B cell (primary cell): ENCODE measurements around the gene TNFRSF1B. TPM values are rescaled to one million over a fixed set of nuclear protein-coding genes. Genes with fewer than 3 reads are reported as not detected.

Experiments used
- ATAC-seq: fragments of 200-7000 bp; cut with Tn5 transposase; one replicate; pipeline ENCODE4 v1.10.0; 2021; ENCODE audit warnings: low read depth, mild to moderate bottlenecking, moderate number of reproducible peaks, moderate library complexity
- CTCF ChIA-PET: fragments of 350-600 bp; sonication (Branson Sonifier 250); formaldehyde crosslinking; loops from one replicate; lab custom pipeline; 2021; ENCODE audit warnings: antibody characterized with exemption, inconsistent platforms; lab: Charles Lee
- POLR2A ChIA-PET: fragments of 350-600 bp; sonication (Branson Sonifier 250); formaldehyde crosslinking; loops from one replicate; lab custom pipeline; 2021; ENCODE audit warnings: antibody characterized with exemption; lab: Charles Lee
- DNase-seq: peaks from one replicate; pipeline ENCODE4 v3.0.0; 2013
- H2AFZ ChIP-seq: 2 replicates; pipeline ENCODE4 v1.6.1; 2012; ENCODE audit warnings: mild to moderate bottlenecking, low read depth, low read length; ENCODE audit not compliant: insufficient read depth, poor library complexity, severe bottlenecking
- H3K27ac ChIP-seq, 2 donors: 1 replicate in 1 of 2; 2 replicates in 1 of 2; pipeline ENCODE4 v1.5.1; 2012 to 2013; ENCODE audit warnings: low read length in 2 of 2, mild to moderate bottlenecking in 2 of 2, moderate library complexity in 1 of 2
- H3K27me3 ChIP-seq, 4 experiments: fragments of 200-600 bp in 1 of 4; sonication (generic) in 1 of 4; replicated peaks in 1 of 4; 1 replicate in 2 of 4; 2 replicates in 2 of 4; pipeline versions ENCODE4 v1.6.1 to v1.7.0; 2013 to 2016; ENCODE audit warnings: low read length in 3 of 4, mild to moderate bottlenecking in 2 of 4, mixed read lengths in 1 of 4, moderate library complexity in 1 of 4; ENCODE audit not compliant: insufficient read depth in 4 of 4, control insufficient read depth in 3 of 4; ENCODE audit errors: control extremely low read depth in 1 of 4
- H3K36me3 ChIP-seq, 2 experiments: replicated peaks in 1 of 2; 1 replicate in 1 of 2; 2 replicates in 1 of 2; pipeline versions ENCODE4 v1.6.1 to v1.7.1; 2013; ENCODE audit warnings: low read length in 1 of 2; ENCODE audit not compliant: insufficient read depth in 2 of 2, control insufficient read depth in 1 of 2; ENCODE audit errors: control extremely low read depth in 1 of 2, extremely low read depth in 1 of 2
- H3K4me1 ChIP-seq, 2 donors: fragments of 200-600 bp in 1 of 2; sonication (generic) in 1 of 2; 1 replicate in 1 of 2; 2 replicates in 1 of 2; pipeline versions ENCODE4 v1.5.1 to v1.6.1; 2013 to 2017; ENCODE audit warnings: low read length in 2 of 2; ENCODE audit not compliant: control insufficient read depth in 2 of 2, insufficient read depth in 2 of 2
- H3K4me2 ChIP-seq: replicated peaks from 2 replicates; pipeline ENCODE3; 2012; ENCODE audit warnings: mild to moderate bottlenecking, low read depth, low read length; ENCODE audit not compliant: poor library complexity, severe bottlenecking
- H3K4me3 ChIP-seq, 5 experiments: fragments of 200-600 bp in 1 of 5; sonication (generic) in 1 of 5; 1 replicate in 3 of 5; 2 replicates in 2 of 5; pipeline versions ENCODE4 v1.5.1 to v1.7.0; 2011 to 2016; ENCODE audit warnings: low read length in 4 of 5, mild to moderate bottlenecking in 4 of 5, low read depth in 2 of 5, control low read depth in 1 of 5, moderate library complexity in 1 of 5; ENCODE audit not compliant: insufficient read depth in 1 of 5; ENCODE audit errors: control extremely low read depth in 1 of 5, extremely low read depth in 1 of 5
- H3K79me2 ChIP-seq: fragments of 200-600 bp; sonication (generic); one replicate; pipeline ENCODE4 v1.6.0; 2016; ENCODE audit warnings: low read length; ENCODE audit not compliant: control insufficient read depth, insufficient read depth
- H3K9ac ChIP-seq: fragments of 200-600 bp; sonication (generic); 2 replicates; pipeline ENCODE4 v1.6.1; 2017; ENCODE audit warnings: mild to moderate bottlenecking, low read length, moderate library complexity
- H3K9me3 ChIP-seq, 3 donors: one replicate each; pipeline versions ENCODE4 v1.6.1 to v1.7.1; 2013; ENCODE audit warnings: low read length in 2 of 3; ENCODE audit not compliant: control insufficient read depth in 2 of 3, insufficient read depth in 1 of 3; ENCODE audit errors: control extremely low read depth in 1 of 3
- H4K20me1 ChIP-seq: 2 replicates; pipeline ENCODE4 v1.6.0; 2012; ENCODE audit warnings: mild to moderate bottlenecking, low read length; ENCODE audit not compliant: insufficient read depth, control insufficient read depth, poor library complexity, severe bottlenecking
- H3K27ac Mint-ChIP-seq: one replicate; pipeline ENCODE4 v1.8.0; 2021; ENCODE audit warnings: mixed read lengths
- H3K27me3 Mint-ChIP-seq: one replicate; pipeline ENCODE4 v1.8.0; 2021; ENCODE audit warnings: mixed read lengths
- H3K4me1 Mint-ChIP-seq: one replicate; pipeline ENCODE4 v1.8.0; 2021; ENCODE audit warnings: mixed read lengths
- H3K4me3 Mint-ChIP-seq: one replicate; pipeline ENCODE4 v1.8.0; 2021; ENCODE audit warnings: mixed read lengths
- H3K9me3 Mint-ChIP-seq: one replicate; pipeline ENCODE4 v1.8.0; 2022; ENCODE audit warnings: mixed read lengths; ENCODE audit not compliant: insufficient read depth
- EZH2 ChIP-seq: IDR thresholded peaks from 2 replicates; pipeline ENCODE4 v1.6.1; 2012; ENCODE audit warnings: borderline replicate concordance, low read depth, mild to moderate bottlenecking, moderate library complexity, low read length; ENCODE audit not compliant: insufficient read depth, poor library complexity, severe bottlenecking
- WGBS: methylation state at CpG from one replicate; pipeline ENCODE4 v1.1.5; 2013; ENCODE audit warnings: missing lambda C conversion rate; ENCODE audit not compliant: insufficient coverage; 5-methylcytosine and 5-hydroxymethylcytosine counted together
- intact Hi-C: fragments of 100-400 bp; cut with micrococcal nuclease; formaldehyde crosslinking; loops from one replicate; pipeline ENCODE4 v1.10.0; 2022
- polyA plus RNA-seq: library from polyadenylated mRNA; depleted of rRNA; stranded (reverse); fragments of >200 nt; gene quantifications from 2 replicates; pipeline ENCODE4 v1.2.3, GENCODE V29; 2012
- total RNA-seq, 2 donors: library from RNA; stranded (reverse); fragments of 120-200 nt in 1 of 2; gene quantifications; 1 replicate in 1 of 2; 2 replicates in 1 of 2; pipeline versions ENCODE4 v1.2.3 to v1.2.4, GENCODE V29; 2013 to 2022
- TF ChIP-seq, protein P1 (sequence below): fragments of 200-600 bp; IDR thresholded peaks from one replicate; pipeline ENCODE4 v1.8.0; 2022; ENCODE audit warnings: antibody characterized with exemption, mild to moderate bottlenecking

The TNFRSF1B gene
- total and polyA plus RNA-seq, 2 donors (not counting 1 experiment from before 2014, with no cell fraction given) = 37.7 to 99.4 TPM

DNA sequence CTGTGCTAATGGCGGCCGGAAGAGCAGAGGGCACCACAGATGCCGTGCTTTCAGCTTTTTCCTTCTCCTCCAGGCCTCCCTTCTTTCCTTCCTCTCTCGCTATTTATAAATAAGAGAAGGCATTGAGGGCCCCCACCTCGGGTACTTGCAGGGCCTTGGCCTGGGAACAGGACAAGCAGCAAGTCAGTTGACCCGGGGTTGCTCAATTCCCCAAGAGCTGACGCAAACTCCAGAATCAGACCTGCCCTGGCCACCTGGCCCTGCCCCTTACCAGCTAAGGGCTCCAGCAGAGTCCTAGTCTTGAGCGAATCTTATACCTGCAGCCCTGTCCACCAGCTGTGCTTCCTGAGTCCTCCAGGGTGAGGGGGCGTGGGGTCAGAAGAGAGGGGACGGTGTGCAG is 13.5 kb downstream of the TNFRSF1B start:
- no peaks in the 10 kb centered on the region for H3K27me3 Mint-ChIP-seq
- intact Hi-C loops = loop anchor here (5.0 kb wide), 1 partner anchor 38 kb away; no protein-coding TSS in a partner anchor
- Histone ChIP-seq H4K20me1 (peaks cover 84% of the 10 kb centered on the region), H3K36me3 (peaks cover 0 to 36% of the 10 kb centered on the region in 2 experiments), H3K27ac (no peak overlapping the region), H3K4me2 (no peak overlapping the region), H2AFZ (no peak overlapping the region), H3K4me3 (no peak overlapping the region), H3K9me3 (no peaks in the 10 kb centered on the region), H3K79me2 (peaks cover 89% of the 10 kb centered on the region), H3K27me3 (no peaks in the 10 kb centered on the region), H3K4me1 (peaks cover 42 to 80% of the 10 kb centered on the region in 2 donors), H3K9ac (no peak overlapping the region)
- 61% methylated on average over 10 of the region's 10 CpGs for WGBS
- H3K4me1 Mint-ChIP-seq = peaks cover 73% of the 10 kb centered on the region
- TF ChIP-seq, protein P1, sequence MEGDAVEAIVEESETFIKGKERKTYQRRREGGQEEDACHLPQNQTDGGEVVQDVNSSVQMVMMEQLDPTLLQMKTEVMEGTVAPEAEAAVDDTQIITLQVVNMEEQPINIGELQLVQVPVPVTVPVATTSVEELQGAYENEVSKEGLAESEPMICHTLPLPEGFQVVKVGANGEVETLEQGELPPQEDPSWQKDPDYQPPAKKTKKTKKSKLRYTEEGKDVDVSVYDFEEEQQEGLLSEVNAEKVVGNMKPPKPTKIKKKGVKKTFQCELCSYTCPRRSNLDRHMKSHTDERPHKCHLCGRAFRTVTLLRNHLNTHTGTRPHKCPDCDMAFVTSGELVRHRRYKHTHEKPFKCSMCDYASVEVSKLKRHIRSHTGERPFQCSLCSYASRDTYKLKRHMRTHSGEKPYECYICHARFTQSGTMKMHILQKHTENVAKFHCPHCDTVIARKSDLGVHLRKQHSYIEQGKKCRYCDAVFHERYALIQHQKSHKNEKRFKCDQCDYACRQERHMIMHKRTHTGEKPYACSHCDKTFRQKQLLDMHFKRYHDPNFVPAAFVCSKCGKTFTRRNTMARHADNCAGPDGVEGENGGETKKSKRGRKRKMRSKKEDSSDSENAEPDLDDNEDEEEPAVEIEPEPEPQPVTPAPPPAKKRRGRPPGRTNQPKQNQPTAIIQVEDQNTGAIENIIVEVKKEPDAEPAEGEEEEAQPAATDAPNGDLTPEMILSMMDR = no peak
- TF ChIP-seq EZH2 = no peak
- H3K9me3 Mint-ChIP-seq = no peaks in the 10 kb centered on the region
- H3K27ac Mint-ChIP-seq = no peak overlapping the region
- no peak for DNase-seq
- CTCF ChIA-PET = interaction anchor here (8.4 kb wide), 1 partner anchor 55 kb away, joined by 48 read pairs; no protein-coding TSS in a partner anchor
- POLR2A ChIA-PET = interaction anchor here (1.0 to 1.2 kb wide), 2 partner anchors 32 to 46 kb away, joined by 3 to 4 read pairs; no protein-coding TSS in a partner anchor
- ATAC-seq = no peak
- H3K4me3 Mint-ChIP-seq = no peak overlapping the region

DNA sequence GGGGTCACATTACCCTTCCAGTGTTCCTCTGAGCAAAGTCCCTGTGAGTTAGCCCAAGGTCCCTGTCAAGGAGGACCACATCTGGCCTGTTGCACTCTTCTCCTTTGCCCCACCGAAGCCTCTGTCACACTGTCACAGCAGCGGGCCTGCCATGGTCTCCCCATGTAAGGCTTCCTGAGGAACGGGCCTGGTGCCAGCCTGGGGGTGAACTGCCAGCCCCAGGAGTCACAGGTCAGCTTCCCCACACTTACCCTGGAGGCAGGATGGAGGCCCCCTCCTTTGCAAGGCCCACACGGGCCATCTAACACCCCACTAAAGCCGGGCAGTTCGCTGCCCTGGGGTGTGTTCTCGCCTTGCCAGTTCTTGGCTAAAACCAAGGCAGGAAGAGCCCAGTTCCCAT is 14.1 kb downstream of the TNFRSF1B start:
- H3K4me3 ChIP-seq = no peak overlapping the region
- H3K9ac ChIP-seq = no peak overlapping the region
- Mint-ChIP-seq H3K27me3 (no peaks in the 10 kb centered on the region), H3K9me3 (no peaks in the 10 kb centered on the region), H3K27ac (no peak overlapping the region), H3K4me1 (peaks cover 71% of the 10 kb centered on the region), H3K4me3 (no peak overlapping the region)
- H4K20me1 ChIP-seq = peaks cover 84% of the 10 kb centered on the region
- peaks cover 89% of the 10 kb centered on the region for H3K79me2 ChIP-seq
- intact Hi-C loops = loop anchor here (5.0 kb wide), 1 partner anchor 39 kb away; no protein-coding TSS in a partner anchor
- no peaks in the 10 kb centered on the region for H3K27me3 ChIP-seq
- DNase-seq (no peak), ATAC-seq (no peak)
- peaks cover 42 to 81% of the 10 kb centered on the region in 2 donors for H3K4me1 ChIP-seq
- ChIA-PET CTCF (interaction anchor here (8.4 kb wide), 1 partner anchor 56 kb away, joined by 48 read pairs; no protein-coding TSS in a partner anchor), POLR2A (no interaction called here)
- H2AFZ ChIP-seq = no peak overlapping the region
- no peak overlapping the region for H3K4me2 ChIP-seq
- no peak overlapping the region for H3K27ac ChIP-seq
- no peaks in the 10 kb centered on the region for H3K9me3 ChIP-seq
- peaks cover 0 to 34% of the 10 kb centered on the region in 2 experiments for H3K36me3 ChIP-seq
- TF ChIP-seq EZH2 = no peak
- TF ChIP-seq, protein P1 = no peak
- 86% methylated on average over 7 of the region's 7 CpGs for WGBS
